ENCODE measurements around the gene DPYSL3.

The DPYSL3 gene

DNA sequence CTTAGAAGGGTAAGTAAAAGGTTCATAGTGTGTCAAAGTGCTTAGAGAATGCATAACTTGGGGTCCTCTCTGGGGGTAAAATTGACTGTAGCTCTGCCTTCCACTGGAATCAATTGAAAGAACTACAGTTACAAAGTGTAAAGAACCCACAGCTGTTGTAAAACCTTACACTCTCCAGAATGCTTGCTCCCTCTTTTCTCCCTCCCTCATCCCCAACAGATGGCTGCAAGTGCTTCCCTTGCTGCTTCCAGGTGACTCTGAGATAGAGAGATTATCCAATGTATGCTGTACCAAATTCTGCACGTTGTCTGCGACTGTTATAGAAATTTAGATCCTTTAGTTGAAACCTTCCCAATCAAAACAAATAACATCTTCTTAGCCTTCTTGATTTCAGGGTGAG is 149.1 kb downstream of the DPYSL3 start:
- no peak for DNase-seq

DNA sequence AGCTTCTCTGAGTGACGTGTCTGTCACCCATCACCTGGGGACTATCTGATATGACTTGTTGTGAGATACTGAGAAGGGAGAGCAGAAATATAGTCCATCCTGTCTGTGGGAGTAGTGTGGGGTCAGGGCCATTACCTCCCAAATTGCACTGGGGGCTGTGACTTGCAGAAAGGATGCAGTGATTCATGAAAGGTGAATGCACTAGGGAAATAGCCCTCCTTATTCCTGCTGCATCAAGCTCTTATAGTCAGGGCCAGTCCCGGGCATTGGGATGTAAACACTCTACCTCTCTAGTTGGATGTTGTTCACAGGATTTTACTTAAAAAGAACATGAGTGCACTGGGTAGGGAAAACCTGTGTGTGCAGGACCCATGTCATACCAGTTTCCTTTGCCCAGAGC is 150.3 kb downstream of the DPYSL3 start:
- no peak for DNase-seq

DNA sequence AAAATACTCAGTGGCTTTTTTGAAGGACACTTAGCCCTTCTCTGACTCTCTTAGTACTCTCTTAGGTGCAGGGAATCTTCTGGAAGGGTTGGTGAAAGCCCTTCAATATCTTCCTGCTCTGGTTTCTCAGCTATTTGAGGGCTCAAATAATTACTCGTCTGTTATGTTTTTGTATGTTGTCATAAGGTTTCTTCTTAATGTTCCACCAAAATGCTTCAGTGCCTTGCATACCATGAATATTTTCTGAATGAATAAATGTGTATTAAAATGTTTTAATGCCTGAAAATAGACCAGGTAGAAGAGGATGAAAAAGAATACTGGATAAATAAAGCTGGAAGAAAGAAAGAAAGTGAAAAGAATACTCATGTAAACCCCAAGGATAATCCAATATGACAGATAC is 150.8 kb downstream of the DPYSL3 start:
- DNase-seq = no peak

- no peak for DNase-seq
Measured at GRCh38 chr5:147349241-147349640, 160.6 kb downstream of the DPYSL3 start.

- no peak for DNase-seq
Measured at GRCh38 chr5:147348451-147348850, 161.4 kb downstream of the DPYSL3 start.

GRCh38 chr5:147348046-147348445 is 161.8 kb downstream of the DPYSL3 start:
- no peak for DNase-seq

GRCh38 chr5:147346006-147346561 is 163.8 kb downstream of the DPYSL3 start:
- DNase-seq = no peak

DNA sequence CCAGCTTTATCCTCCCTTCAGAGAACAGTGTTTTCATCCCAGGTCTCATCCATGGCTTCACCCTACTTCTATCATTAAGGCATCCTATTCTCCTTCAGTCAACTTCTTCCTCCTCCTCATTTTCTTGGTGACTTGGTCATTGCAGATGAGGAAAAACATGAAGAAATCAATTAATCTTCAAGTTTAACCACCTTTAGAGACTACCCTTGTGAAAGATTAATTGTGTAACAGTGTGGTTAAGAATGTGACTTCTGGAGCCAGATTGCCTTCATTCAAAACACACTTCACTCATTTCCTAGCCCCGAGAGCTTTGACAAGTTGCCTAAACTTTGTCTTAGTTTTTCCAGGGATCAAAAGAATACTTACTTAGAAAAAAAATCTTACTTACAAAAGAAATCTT is 165.0 kb downstream of the DPYSL3 start:
- DNase-seq = no peak

DNA sequence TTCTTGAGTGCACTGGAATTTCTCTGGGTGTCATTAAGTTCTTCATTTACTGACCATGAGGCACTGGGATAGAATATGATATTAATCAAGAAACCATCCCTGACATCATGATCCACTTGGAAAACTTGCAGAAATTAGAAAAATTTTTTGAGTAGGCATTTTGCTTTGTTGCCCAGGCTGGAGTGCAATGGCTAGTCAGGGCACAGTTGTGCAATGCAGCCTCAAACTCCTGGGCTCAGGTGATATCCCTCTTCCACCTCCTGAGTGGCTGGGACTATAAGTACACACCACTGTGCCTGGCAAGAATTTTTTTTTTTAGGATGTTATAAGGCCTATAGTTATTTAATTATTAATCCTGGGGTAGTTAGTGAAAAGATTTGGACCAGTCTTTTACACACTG is 168.5 kb downstream of the DPYSL3 start:
- DNase-seq = no peak

DNA sequence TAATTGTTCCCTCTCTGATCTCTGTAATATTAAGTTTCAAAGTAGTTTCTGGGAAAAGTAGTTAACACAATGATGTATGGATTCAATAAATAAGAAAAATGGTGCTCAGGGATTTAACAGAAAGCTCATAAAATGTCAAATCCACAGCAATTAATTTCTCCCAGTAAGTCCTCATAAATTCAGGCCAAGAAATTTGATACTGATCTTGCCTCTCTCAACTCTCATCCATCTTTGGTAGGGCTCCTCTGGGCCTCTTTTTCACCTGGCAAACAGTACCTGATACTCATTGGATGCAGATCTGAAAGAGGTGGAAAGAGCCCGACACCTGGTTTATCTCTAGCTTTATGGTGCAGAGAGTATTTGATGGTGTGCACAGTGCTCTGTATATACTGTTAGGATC is 168.9 kb downstream of the DPYSL3 start:
- no peak for DNase-seq

All from femur (tissue), 1 donor.